T-helper 17 cell (primary cell): ENCODE results near the gene MUC20. TPM values are rescaled to one million over a fixed set of nuclear protein-coding genes. Genes with fewer than 3 reads are reported as not detected.
"Not testable (repeated sequence)": the region's sequence is repeated elsewhere in the genome, so short reads cannot be mapped to it uniquely, and the experiment has no call there.

ENCODE experiments used
- ATAC-seq: fragments of 150-1000 bp; cut with Tn5 transposase; 2 replicates; pipeline ENCODE4 v1.10.0; 2021; ENCODE audit warnings: mild to moderate bottlenecking, moderate library complexity
- DNase-seq, 3 donors: peaks; one replicate each; pipeline versions ENCODE4 v3.0.0 to v3.0.0-alpha.2; 2020 to 2021
- H3K9me3 ChIP-seq: one replicate; pipeline ENCODE4 v1.7.0; 2013; ENCODE audit warnings: low read length, mild to moderate bottlenecking; ENCODE audit not compliant: control insufficient read depth, poor library complexity, severe bottlenecking
- H3K27ac Mint-ChIP-seq: one replicate; pipeline ENCODE4 v1.8.0; 2022; ENCODE audit warnings: mild to moderate bottlenecking, moderate library complexity, mixed read lengths
- H3K27me3 Mint-ChIP-seq: one replicate; pipeline ENCODE4 v1.8.0; 2022; ENCODE audit warnings: mixed read lengths
- H3K36me3 Mint-ChIP-seq: one replicate; pipeline ENCODE4 v1.8.0; 2022; ENCODE audit warnings: low read depth, mixed read lengths
- H3K4me1 Mint-ChIP-seq: one replicate; pipeline ENCODE4 v1.8.0; 2022; ENCODE audit warnings: mild to moderate bottlenecking, mixed read lengths
- H3K4me3 Mint-ChIP-seq: one replicate; pipeline ENCODE4 v1.8.0; 2022; ENCODE audit warnings: mild to moderate bottlenecking, moderate library complexity, mixed read lengths
- total RNA-seq, 4 donors: library from RNA in 2 of 4; stranded (reverse) in 2 of 4; gene quantifications; one replicate each; pipeline ENCODE4 v1.2.3 and lab custom pipeline; 2022 to 2026

Gene MUC20
- total RNA-seq, 2 donors from 2014 or later: 6.4 to 13.2 TPM

DNA sequence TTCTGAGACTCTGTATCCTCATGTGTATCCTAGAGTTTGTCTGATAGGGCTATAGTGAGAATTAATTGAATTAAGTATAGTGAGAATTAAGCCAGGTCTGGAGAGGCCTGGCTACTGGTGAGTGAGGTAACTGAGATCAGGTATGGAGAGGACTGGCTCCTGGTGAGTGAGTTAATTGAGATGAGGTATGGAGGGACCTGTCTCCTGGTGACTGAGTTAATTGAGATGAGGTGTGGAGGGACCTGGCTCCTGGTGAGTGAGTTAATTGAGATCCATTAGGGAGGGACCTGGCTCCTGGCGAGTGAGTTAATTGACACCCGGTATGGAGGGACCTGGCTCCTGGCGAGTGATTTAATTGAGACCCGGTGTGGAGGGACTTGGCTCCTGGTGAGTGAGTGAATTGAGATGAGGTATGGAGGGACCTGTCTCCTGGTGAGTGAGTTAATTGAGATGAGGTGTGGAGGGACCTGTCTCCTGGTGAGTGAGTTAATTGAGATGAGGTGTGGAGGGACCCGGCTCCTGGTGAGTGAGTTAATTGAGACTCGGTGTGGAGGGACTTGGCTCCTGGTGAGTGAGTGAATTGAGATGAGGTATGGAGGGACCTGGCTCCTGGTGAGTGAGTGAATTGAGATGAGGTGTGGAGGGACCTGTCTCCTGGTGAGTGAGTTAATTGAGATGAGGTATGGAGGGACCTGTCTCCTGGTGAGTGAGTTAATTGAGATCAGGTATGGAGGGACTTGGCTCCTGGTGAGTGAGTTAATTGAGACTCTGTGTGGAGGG, 10.5 kb upstream of the MUC20 start:
- Mint-ChIP-seq H3K4me1 (peaks cover 11% of the 10 kb centered on the region), H3K27ac (peak overlapping the region; percentile 46), H3K36me3 (peaks cover 25% of the 10 kb centered on the region)
- not testable (repeated sequence) for ATAC-seq, DNase-seq, H3K4me3 Mint-ChIP-seq, H3K9me3 ChIP-seq, H3K27me3 Mint-ChIP-seq

DNA sequence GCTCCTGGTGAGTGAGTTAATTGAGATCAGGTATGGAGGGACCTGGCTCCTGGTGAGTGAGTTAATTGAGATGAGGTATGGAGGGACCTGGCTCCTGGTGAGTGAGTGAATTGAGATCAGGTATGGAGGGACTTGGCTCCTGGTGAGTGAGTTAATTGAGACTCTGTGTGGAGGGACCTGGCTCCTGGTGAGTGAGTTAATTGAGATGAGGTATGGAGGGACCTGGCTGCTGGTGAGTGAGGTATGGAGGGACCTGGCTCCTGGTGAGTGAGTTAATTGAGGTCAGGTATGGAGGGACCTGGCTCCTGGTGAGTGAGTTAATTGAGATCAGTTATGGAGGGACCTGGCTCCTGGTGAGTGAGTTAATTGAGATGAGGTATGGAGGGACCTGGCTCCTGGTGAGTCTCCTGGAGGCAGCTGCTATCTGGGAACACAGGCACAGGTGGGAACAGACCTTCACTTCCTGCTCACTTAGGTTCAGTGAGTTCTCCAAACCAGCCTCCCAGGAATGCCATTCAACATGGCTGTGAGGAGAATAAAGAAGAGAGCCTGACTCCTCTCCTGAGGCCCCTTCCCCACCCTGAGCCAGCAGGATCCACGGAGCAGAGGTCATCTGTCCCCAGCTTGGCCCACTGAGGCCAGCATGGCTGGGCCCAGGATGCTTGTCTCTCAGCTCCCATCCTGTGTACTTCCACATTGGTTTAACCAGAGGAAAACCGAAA, 9.5 kb upstream of the MUC20 start:
- H3K4me3 Mint-ChIP-seq, H3K27ac Mint-ChIP-seq: not testable (repeated sequence)

GRCh38 chr3:195711813-195712534, 8.8 kb upstream of the MUC20 start:
- H3K9me3 ChIP-seq: no peaks in the 10 kb centered on the region
- DNase-seq (no peak), ATAC-seq (no peak)
- peaks cover 12% of the 10 kb centered on the region for H3K4me1 Mint-ChIP-seq
- no peak overlapping the region for H3K27ac Mint-ChIP-seq
- peaks cover 25% of the 10 kb centered on the region for H3K36me3 Mint-ChIP-seq
- no peaks in the 10 kb centered on the region for H3K27me3 Mint-ChIP-seq
- no peak overlapping the region for H3K4me3 Mint-ChIP-seq

More for the DNA sequence above, 9.5 kb upstream of the MUC20 start:
- H3K9me3 ChIP-seq, DNase-seq, ATAC-seq, H3K27me3 Mint-ChIP-seq: not testable (repeated sequence)
- H3K36me3 Mint-ChIP-seq: peaks cover 25% of the 10 kb centered on the region
- H3K4me1 Mint-ChIP-seq: peaks cover 12% of the 10 kb centered on the region

GRCh38 chr3:195712535-195712910, 8.3 kb upstream of the MUC20 start:
- not testable (repeated sequence) for H3K27me3 Mint-ChIP-seq, DNase-seq, H3K4me3 Mint-ChIP-seq, H3K9me3 ChIP-seq, ATAC-seq, H3K27ac Mint-ChIP-seq
- Mint-ChIP-seq H3K4me1 (peaks cover 14% of the 10 kb centered on the region), H3K36me3 (peaks cover 25% of the 10 kb centered on the region)

- peaks cover 25% of the 10 kb centered on the region for H3K36me3 Mint-ChIP-seq
- H3K4me3 Mint-ChIP-seq, ATAC-seq, H3K9me3 ChIP-seq, H3K27ac Mint-ChIP-seq, H3K27me3 Mint-ChIP-seq, DNase-seq: not testable (repeated sequence)
- H3K4me1 Mint-ChIP-seq: peaks cover 14% of the 10 kb centered on the region
Measured at GRCh38 chr3:195713150-195713549, 7.6 kb upstream of the MUC20 start.

DNA sequence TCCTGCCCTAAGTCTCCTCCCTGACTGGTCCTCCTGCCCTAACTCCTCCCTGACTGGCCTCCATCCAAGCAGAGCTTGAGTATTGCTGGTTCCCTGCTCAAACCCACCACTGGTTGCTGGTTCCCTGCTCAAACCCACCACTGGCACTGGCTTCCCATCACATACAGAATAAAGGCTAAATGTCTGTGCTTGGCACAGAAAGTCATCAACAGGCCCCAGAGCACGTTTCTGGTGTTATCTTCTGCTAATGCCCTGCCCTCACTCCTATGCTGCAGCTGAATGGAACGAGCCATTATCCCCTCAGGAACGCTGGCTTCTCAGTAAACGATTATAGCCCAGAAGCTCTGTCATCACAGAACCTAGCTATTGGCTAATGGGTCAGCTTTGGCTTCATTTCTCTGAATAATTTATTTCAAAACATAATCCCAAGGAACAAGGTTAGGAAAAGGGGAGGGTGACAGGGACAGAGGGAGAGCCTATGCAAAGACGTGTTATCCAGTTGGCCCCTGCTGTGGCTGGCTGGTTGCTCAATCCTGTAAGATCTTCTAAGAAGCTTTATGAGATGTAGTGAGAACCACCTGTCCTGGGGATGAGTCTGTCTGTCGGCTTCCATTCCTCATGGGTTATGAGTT, 6.3 kb upstream of the MUC20 start:
- H3K27me3 Mint-ChIP-seq: no peaks in the 10 kb centered on the region
- H3K36me3 Mint-ChIP-seq: peaks cover 19% of the 10 kb centered on the region

GRCh38 chr3:195715134-195715533, 5.6 kb upstream of the MUC20 start:
- no peaks in the 10 kb centered on the region for H3K9me3 ChIP-seq
- H3K4me1 Mint-ChIP-seq: peaks cover 10% of the 10 kb centered on the region
- ATAC-seq (no peak), DNase-seq (no peak)
- peaks cover 12% of the 10 kb centered on the region for H3K36me3 Mint-ChIP-seq
- no peak overlapping the region for H3K27ac Mint-ChIP-seq
- H3K27me3 Mint-ChIP-seq: no peaks in the 10 kb centered on the region
- H3K4me3 Mint-ChIP-seq: no peak overlapping the region

More for the DNA sequence above, 6.3 kb upstream of the MUC20 start:
- no peaks in the 10 kb centered on the region for H3K9me3 ChIP-seq
- H3K4me3 Mint-ChIP-seq: no peak overlapping the region
- DNase-seq (no peak), ATAC-seq (no peak)
- H3K27ac Mint-ChIP-seq: no peak overlapping the region
- peaks cover 14% of the 10 kb centered on the region for H3K4me1 Mint-ChIP-seq

DNA sequence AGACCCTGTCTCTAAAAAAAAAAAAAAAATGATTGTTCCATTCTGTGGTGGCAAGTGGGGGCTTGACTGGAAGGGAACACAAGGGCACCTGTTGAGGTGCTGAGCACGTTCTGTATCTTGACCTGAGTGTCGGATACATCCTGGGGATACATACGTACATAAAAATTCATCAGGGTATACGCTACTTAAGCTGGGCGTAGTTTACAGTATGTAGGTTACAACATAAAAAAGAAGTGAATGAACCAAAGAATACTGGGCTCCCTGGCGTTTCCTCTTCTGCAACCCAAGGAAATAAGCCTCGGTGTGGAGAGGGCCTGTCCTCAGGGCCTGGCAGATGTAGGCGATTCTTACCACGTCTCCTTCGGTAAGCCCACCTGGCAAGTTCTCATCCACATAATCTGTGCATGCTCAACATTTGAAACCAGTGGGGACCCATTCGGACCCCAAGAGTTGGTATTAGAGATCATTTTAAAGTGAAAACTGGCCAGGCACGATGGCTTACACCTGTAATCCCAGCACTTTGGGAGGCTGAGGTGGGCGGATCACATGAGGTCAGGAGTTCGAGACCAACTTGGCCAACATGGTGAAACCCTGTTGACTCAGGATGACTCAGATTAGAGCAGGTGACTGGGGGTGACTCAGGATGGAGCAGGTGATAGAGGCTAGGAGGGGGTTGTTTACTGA, 5.1 kb upstream of the MUC20 start:
- H3K27ac Mint-ChIP-seq: no peak overlapping the region

DNA sequence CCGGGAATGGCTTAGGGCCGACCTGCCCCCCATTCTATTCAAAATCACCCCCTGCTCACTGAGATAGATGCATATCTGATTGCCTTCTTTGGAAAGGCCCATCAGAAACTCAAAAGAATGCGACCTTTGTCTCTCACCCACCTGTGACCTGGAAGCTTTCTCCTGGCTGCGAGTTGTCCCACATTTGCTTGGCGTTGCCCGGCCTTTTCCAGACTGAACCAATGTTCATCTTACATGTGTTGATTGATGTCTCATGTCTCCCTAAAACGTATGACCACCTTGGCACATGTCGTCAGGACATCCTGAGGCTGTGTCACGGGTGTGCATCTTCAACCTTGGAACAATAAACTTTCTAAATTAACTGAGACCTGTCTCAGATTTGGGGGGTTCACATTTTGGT, 3.4 kb upstream of the MUC20 start:
- no peaks in the 10 kb centered on the region for H3K27me3 Mint-ChIP-seq
- DNase-seq (no peak), ATAC-seq (no peak)
- peaks cover 7% of the 10 kb centered on the region for H3K36me3 Mint-ChIP-seq
- no peak overlapping the region for H3K4me3 Mint-ChIP-seq
- H3K27ac Mint-ChIP-seq: no peak overlapping the region
- no peaks in the 10 kb centered on the region for H3K9me3 ChIP-seq
- peaks cover 12% of the 10 kb centered on the region for H3K4me1 Mint-ChIP-seq

More for the DNA sequence above, 5.1 kb upstream of the MUC20 start:
- Mint-ChIP-seq H3K4me1 (peaks cover 10% of the 10 kb centered on the region), H3K36me3 (peaks cover 7% of the 10 kb centered on the region), H3K4me3 (no peak overlapping the region), H3K27me3 (no peaks in the 10 kb centered on the region)
- no peaks in the 10 kb centered on the region for H3K9me3 ChIP-seq
- no peak for ATAC-seq
- no peak for DNase-seq

- no peaks in the 10 kb centered on the region for H3K9me3 ChIP-seq
- H3K36me3 Mint-ChIP-seq: peaks cover 4% of the 10 kb centered on the region
- no peak for ATAC-seq
- H3K4me1 Mint-ChIP-seq: peaks cover 12% of the 10 kb centered on the region
- no peak overlapping the region for H3K27ac Mint-ChIP-seq
- H3K4me3 Mint-ChIP-seq: no peak overlapping the region
- no peaks in the 10 kb centered on the region for H3K27me3 Mint-ChIP-seq
- DNase-seq: no peak
Measured at GRCh38 chr3:195717852-195718476, 2.8 kb upstream of the MUC20 start.

DNA sequence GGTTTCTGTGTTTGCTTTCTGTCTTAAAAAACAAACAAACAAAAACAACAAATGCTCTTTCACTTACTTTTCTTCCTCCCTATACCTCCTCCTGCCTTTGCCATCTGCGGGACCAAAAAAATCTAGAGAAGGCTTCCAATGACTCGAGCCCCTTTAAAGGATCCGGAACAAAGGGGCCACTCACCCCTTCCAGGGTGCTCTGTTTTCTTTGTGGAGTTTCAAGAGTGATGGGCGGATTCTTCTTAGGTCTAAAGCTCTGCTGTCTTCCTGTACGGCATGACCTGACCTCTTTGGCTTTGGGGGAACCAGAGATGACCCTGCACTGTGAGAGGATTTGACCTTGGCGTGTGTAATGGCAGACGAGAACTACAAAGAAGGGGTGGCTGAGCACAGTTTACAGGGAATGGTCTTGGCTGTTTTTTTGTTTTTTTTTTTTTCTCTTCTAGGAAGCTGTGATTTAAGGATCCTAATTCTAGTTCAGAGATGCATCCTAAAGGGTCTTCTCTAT, 2.2 kb upstream of the MUC20 start:
- Mint-ChIP-seq H3K27ac (no peak overlapping the region), H3K4me1 (peaks cover 12% of the 10 kb centered on the region), H3K27me3 (no peaks in the 10 kb centered on the region), H3K4me3 (no peak overlapping the region), H3K36me3 (peaks cover 4% of the 10 kb centered on the region)
- DNase-seq (no peak), ATAC-seq (no peak)
- no peaks in the 10 kb centered on the region for H3K9me3 ChIP-seq
